M059J (cell line): ENCODE results near the gene PROK2. TPM values are rescaled to one million over a fixed set of nuclear protein-coding genes. Genes with fewer than 3 reads are reported as not detected.

Experiments
- DNase-seq: peaks from one replicate; pipeline ENCODE4 v3.0.0-alpha.2; 2012; ENCODE audit warnings: low read depth
- total RNA-seq: library from RNA; depleted of rRNA; stranded (reverse); fragments of >200 nt; shearing (Covaris generic); gene quantifications from 2 replicates; pipeline ENCODE4 v1.2.3, GENCODE V29; 2014; rRNA removed

Gene PROK2, protein sequence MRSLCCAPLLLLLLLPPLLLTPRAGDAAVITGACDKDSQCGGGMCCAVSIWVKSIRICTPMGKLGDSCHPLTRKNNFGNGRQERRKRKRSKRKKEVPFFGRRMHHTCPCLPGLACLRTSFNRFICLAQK
- not detected in 2 replicates for total RNA-seq

DNA sequence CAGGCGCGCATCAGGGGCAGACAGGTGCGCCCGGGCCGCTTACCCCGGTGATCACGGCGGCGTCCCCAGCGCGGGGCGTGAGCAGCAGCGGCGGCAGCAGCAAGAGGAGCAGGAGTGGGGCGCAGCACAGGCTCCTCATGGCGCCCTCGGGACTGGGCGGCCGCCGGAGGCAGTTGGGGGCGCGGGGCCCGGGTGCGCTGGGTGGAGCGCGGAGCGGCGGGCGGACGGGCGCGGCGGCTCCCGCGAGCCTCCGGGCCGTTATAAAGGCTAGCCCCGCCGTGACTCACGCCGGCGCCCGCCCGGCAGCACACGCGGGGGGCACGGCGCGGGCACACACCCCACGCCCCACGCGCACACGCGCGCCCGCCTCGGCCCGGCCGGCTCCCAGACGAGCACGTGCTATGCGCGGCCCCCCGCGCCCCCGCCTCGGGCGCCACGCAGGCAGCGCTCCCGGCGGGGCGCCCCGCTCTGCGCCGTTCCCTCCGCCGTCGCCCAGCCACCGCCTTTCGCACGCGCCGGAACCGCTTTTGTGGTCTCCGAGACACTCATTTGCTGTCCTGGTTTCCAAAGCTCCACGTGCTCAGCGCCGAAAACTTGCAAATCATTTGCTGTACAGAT lies at the start of gene PROK2:
TSS of gene PROK2 (minus strand) at position 235 of the 618 bp plus-strand sequence. CDS start at position 139, 96 bp downstream.
- DNase-seq = no peak

DNA sequence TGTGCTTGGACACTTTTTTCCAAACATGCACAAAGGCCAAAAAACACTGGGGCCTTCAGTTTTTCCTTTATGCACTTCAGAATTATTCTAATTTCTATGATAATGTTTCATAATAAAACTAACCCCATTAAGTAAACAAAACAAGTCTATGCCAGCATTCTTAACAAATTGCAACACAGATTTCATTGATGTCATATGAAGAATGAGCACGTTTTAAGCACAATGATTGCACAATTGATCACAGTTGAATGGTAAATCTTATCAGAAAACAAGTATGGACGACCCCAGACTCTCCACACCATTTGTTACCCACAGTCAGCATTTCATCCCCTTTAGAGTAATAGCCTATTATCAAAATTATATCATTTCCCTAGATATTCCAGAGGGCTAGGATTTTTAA lies 46.7 kb upstream of the PROK2 start:
- no peak for DNase-seq

DNA sequence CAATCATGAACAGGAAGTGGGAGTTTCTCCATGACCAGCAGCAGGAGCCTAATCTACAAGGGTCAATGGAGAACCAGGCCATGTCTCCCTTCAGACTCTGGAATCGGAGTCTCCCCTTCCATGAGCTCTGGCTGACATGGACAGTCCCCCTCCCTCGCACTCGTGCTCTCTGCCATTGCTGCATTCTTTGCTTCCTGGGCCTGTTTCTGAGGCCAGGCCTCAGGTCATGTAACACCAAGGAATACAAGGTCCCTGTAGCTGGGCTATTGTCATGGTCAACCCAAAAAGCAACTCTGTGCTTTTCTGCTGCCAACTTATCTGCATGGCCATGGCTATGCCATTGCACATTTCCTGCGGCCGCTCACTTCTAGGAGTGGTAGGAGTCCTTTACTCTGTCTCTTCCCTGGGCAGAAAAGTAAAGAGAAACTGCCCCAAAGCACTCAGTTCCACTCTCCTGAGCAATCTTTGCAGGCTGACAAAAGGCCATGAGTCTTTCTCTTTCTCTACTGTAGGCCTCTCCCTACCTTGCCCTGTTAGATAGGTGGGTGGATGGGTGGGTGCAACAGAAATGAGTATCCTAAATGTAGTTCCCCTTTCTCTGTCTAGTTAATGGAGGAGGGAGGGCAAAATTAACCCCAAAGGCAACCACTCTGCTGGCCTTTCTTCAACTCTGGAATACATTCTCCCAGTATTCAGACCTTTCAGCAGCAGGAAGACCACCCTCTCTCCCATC lies 40.8 kb upstream of the PROK2 start:
- DNase-seq = no peak

DNA sequence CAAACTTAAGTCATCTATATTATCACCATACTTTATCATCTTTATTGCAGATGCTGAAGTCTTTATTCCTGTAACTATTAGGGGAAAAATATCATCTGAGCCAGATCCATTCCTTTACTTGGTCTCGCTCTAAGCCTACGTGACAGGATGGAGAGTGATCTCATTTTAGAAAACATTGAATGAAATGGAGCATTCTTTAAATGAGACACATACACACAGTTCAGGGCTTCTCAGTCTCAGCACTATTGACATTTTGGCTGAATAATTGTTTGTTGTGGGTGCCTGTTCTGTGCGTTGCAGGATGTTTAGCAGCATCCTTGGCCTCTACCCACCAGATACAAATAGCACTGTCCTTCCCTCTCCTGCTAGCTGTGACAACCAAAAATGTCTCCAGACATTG lies 36.2 kb upstream of the PROK2 start:
- no peak for DNase-seq

DNA sequence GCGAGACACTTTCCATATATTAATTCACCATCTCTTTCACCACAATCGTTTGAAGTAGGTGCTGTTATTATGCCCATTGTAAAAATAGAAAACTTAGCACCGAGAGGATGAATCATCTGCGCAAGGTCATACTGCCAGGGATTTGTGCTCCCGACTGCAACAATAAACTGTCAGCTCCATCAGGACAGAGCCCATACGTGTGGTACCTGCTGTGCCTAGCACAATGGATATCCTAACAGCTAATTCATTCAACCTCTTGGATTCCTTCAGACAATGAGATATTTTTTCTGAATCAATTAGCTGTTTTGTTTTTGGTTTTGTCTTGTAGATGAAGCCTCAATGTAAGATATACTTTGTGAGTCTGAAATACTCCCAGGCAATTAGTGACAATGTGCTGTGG lies 32.3 kb upstream of the PROK2 start:
- no peak for DNase-seq

DNA sequence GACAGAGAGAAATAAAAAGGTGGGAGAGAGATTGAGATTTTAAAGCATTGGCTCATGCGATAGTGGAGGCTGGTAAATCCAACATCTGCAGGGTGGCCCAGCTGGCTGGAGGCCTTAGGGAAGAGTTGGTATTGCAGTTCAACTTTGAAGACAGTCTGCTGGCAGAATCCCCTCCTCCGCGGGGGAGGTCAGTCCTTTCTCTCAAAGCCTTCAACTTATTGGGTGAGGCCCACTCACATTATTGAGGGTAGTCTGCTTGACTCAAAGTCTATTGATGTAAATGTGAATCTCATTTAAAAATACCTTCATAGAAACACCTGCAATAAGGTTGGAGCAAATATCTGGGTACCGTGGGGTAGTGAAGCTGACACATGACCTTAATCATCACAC lies 31.8 kb upstream of the PROK2 start:
- DNase-seq = no peak

DNA sequence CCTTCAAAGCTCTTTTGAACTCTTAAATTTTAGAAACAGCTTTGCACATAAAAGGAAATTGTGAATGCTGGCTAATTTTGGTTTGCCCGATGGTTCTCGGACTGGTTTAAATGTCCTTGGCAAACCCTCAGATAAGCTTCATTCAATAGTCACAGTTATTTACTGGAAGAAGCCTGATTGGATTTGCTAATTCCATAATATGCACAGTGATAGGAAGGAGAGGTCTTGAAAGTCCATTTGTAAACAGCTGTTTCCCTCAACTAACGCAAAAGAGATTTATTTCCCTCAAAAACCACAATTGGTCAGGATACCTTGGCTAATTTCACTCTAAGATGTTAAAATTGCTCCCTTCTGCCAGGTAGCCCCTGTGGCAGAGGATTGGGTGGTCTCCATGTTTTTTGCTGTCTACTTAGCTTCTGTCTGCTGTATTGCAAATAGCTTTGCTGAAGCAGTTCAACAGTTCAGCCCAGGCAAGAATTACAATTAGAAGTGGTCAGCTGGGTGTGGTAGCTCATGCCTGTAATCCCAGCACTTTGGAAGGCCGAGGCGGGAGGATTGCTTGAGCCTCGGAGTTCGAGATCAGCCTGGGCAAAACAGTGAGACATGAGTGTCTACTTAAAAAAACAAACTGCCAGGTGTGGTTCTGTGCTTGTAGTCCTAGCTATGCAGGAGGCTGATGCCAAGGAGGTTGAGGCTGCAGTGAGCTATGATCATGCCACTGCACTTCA lies 30.6 kb upstream of the PROK2 start:
- DNase-seq = no peak

DNA sequence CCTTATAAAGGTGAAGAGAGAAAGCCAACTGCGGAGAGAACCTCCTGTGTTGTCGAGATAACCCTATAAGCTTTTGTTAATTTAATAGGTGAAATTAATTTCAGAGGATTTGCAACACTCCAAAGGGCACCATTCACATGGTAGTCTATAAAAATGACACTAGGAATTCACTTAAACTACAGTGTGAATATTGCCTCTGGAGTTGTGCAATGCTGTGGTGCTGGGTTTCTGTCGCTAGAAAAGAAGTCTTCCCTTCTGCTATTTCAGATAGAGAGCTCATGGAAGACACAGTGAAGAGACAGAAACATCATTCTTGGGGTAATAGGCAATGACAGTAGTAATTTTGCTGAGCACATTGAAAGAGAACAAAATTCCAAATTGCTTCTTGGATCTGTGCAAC lies 28.8 kb upstream of the PROK2 start:
- DNase-seq = no peak

DNA sequence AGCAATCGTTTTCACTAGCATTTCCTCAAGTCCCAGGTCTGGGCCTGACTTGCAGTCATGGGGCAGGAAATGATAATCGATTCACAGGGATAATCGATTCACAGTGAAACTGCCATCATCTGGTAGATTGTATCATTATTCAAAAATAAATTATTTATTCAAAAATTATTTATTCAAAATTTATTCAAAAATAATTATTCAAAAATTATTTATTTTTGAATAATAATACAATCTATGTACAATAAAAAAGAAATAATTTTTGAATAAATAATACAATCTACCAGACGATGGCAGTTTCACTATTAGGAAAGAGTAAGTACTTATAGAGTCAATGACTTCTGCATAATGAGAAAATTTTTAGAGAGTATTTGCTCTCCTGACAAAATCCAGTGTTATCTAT lies 28.1 kb upstream of the PROK2 start:
- DNase-seq = no peak

DNA sequence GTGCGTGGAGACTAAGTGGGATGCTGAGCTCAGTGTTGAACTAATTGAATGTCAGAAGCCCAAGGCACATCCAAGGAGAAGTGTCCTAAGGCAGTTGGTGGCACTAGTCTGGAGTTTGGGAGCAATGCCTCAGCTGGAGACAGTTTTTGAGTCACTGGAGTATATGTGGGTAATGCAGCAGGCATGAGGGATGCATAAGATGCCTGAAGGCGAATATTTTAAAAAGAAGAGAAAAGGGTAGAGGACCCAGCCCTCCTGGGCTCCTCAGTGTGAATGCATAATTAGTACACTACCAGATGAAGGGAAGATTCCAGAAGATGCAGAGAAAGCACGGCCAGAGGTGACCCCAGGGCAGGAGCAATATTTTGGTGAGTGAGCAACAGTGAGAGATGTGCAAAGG lies 25.1 kb upstream of the PROK2 start:
- no peak for DNase-seq

DNA sequence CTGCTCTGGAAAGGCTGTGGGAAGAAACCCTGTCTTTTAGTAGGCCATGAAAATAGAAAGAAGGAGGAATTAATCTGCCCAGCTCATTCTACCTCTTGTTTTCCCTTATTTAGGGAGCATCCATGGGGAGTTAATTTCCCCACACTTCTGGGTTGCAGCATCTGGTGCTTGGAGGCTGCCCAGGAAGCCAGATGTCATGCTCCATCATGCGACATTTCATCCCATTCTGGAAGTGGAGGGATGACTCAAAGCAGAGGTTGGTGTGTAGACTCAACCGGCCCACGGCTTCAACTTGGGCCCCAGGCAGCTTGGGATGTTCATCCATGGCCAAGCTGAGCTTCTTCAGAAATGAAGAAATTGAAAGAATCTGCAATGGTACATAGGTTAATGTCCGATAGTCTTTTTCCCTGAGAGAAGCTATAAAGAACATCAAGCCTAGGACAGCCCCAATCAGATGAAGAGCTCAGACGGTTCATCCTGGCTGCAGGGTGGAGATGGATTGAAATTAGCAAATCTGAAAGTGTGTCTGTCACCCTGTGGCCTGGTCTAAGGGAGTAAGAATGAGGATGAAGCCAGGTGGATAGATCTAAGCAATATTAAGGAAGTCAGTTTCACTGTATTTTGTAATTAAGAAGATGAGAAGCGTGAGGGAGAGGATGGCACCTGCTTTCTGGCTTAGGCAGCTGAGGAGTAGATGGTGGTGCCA lies 24.5 kb upstream of the PROK2 start:
- no peak for DNase-seq

DNA sequence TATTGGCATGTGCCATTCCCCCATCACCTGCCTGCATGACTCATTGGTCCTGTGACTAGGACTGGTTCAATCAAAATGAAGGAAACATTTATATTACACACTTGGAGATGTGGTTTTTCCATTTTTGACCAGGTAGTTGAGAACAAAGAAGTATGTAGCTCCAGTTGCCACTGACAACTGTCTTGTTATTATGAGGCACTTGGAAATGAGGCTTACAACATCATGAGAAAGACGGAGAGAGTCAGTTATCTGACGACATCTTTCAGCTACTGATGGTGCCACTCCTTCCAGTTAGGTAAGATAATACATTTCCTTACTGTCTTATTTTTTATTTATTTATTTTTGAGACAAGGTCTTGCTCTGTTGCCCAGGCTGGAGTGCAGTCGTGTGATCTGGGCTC lies 21.8 kb upstream of the PROK2 start:
- DNase-seq = peak; percentile 1

DNA sequence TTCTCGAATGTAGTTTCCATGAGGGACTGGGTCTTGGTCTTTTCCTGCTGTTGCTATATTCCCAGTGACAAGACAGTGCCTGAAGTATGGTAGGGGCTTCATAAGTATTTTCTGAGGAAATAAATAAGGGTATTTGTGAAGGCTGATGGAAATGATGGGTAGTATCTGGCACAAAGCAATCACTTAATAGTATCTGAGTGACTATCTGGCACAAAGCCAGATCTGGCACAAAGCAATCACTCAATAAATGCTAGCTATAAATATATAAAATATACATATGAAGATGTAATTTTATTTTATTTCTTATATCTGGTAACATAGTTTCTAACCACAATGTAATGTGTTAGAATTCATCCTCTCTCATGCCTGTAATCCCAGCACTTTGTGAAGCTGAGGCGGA lies 20.7 kb upstream of the PROK2 start:
- no peak for DNase-seq

DNA sequence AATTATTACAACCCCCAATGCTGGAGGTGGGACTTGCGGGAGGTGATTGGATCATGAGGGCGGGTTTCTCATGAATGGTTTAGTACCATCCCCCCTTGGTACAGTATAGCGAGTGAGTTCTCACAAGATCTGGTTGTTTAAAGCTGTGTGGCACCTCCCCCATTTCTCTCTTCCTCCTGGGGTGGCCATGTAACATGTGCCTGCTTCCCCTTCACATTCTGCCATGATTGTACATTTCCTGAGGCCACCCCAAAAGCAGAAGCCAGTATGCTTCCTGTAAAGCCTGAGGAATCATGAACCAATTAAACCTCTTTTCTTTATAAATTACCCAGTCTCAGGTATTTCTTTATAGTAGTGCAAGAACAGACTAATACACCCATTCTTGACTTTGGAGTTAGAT lies 20.3 kb upstream of the PROK2 start:
- DNase-seq = no peak

DNA sequence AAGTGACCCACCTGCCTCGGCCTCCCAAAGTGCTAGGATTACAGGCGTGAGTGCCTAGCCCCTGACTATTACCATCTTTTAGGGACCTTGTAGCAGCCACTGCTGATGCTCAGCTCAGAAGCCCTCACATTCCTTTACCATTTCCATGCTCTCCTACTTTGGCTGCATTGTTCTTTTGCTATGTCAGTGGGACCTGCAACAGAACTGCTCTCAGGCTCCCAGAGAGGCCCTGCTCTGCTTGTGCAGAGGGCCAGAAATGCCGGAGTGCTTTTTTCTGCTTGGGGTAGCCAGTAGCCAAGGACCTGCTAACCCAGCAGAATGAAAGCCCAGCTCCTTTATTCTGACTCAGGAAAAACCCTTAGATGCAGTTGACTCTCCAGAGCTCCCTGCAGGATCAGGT lies 18.3 kb upstream of the PROK2 start:
- DNase-seq = no peak

DNA sequence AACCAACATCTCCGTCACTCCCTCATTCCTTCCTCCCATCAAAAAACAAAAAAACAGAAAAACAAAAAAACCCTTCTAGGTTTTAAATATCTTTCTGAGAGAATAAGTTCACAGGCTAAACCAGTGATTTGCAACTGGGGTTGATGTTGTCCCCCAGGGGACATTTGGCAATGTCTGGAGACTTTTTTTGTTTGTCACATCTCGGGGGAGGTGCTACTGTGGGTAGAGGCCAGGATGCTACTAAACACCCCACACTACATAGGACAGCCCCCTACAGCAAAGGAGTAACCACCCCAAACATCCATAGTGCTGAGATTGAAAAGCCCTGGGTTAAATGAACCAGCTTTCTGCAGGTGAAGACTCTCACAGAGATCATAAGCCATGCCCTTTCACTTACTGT lies 17.0 kb upstream of the PROK2 start:
- DNase-seq = no peak

DNA sequence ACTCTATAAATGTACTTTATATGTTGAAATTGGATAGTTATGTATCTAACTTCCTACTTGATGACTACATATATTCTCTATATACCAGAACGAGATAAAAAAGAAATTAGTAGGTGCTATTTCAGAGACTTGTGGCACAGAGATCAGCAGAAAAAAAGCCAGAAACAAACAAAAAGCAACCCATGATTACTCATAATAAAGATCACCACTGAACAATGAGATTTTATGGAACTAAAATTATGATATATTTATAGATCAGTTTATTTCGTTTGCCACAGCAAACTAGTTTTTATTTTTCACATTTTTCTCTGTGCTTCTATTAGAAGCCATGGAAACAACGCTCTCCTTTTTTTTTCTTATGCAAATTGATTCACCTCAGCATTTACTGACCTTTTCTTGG lies 15.1 kb upstream of the PROK2 start:
- DNase-seq = no peak

DNA sequence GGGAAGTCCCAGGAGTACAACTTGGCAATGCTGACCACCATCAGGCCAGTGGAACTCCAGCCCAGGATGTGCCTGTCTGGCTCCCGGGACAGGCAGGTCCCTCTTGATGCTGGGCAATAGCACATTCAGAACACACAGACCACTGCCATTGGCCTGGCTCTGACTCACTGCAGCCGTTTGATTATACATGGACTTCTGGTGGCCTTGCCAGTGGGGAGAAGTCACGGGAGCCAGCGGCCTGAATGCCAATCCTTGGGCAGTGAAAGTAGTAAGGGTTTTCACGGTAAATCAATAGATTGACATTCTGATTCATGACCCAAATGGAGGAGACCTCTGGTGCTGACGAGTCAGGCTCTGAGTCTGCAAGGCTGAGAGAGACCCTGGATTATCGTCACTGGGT lies 12.5 kb upstream of the PROK2 start:
- no peak for DNase-seq

DNA sequence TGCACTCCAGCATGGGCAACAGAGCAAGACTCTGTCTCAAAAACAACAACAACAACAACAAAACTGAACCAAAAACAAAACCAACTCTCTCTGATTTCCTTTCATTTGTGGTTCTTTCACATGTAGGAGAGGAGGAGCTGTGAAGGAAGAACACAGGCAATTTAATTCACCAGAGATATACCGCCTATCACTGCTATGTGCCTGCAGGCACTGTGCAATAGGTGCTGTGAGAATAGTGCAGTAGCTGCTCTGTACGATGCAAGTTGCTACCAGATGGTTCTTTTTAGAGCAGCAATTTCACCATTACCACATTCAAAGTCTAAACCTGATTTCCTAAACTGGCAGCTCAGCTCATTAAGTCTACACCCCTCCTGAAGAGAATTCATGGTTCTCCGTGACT lies 11.3 kb upstream of the PROK2 start:
- DNase-seq = no peak

DNA sequence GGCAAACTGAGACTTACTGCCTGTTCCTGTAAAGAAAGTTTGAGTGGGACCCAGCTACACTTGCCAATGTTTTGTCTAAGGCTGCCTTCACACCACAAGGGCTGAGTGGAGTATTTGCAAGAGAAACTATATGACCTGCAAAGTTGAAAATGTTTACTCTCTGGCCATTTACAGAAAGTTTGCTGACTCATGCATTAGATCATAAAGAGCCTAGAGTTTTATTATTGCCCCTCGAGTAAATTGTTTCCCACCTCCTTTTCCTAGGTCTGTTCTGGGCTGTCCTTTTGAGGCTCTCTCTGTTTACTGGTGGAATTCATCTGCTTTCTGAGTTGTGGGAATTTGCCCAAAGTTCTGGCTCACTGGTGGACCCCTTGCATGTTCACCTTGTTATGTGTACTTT lies 6.7 kb upstream of the PROK2 start:
- no peak for DNase-seq

DNA sequence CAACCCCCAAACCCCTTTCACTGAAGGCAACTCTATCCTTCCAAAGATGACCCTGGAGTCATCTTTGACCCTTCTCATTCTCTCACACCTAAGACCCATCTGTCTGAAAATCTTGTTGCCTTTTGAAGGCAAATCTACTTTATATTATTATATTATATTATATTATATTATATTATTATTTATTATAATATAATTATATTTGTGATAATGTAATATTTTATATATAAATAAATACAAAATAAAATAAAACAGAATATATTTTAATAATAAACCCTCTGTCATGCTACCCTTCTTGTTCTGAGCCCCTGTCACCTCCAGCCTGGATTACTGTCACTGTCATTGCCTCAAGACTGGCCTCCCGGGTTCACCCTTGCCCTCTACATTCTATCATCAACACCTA lies 5.0 kb upstream of the PROK2 start:
- DNase-seq = no peak

DNA sequence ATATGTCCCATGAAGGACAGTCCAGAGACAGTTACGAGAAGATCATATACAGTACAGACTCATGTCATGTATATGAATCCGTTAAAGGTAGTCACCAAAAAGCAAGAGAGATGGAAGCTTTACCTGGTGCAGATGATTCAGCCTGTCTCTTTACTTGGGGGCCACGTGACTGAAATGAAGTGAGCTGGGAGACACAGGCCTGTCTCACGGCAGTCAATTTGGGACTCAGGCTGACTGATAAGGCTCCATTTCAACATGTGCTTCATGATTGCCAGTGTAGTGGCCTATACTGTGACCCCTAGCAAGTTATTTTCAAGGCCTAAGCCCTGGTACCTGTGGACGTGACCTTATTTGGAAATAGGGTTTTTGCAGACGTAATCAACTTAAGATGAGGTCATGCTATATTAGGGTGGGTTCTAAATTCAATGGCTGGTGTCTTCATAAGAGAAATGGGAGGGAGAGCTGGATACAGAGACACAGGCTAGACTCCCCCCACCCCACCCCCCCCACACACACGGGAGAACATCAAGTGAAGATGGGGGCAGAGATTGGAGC lies 3.0 kb upstream of the PROK2 start:
- no peak for DNase-seq
